WERI-Rb-1 (cell line): ENCODE measurements around the gene BCO1.

ENCODE experiments used
- DNase-seq: peaks from one replicate; pipeline ENCODE4 v3.0.0-alpha.2; 2020
- H3K27ac ChIP-seq: fragments of 250-450 bp; sonication (Bioruptor Pico); 2 replicates; pipeline ENCODE4 v1.5.1; 2020; ENCODE audit warnings: mild to moderate bottlenecking, moderate library complexity
- H3K27me3 ChIP-seq: fragments of 250-450 bp; sonication (Bioruptor Pico); 2 replicates; pipeline ENCODE4 v1.5.1; 2021; ENCODE audit warnings: mild to moderate bottlenecking, low read depth, moderate library complexity; ENCODE audit not compliant: insufficient read depth, severe bottlenecking
- H3K36me3 ChIP-seq: fragments of 250-450 bp; sonication (Bioruptor Pico); 2 replicates; pipeline ENCODE4 v1.5.1; 2020; ENCODE audit warnings: mild to moderate bottlenecking, moderate library complexity
- H3K4me3 ChIP-seq: 2 replicates; pipeline ENCODE4 v1.5.1; 2011; ENCODE audit warnings: low read depth, mild to moderate bottlenecking, control low read depth, low read length
- H3K9me3 ChIP-seq: fragments of 250-450 bp; sonication (Bioruptor Pico); 2 replicates; pipeline ENCODE4 v1.5.1; 2021; ENCODE audit warnings: mild to moderate bottlenecking, moderate library complexity; ENCODE audit not compliant: severe bottlenecking
- CTCF ChIP-seq: IDR thresholded peaks from 2 replicates; pipeline ENCODE4 v1.5.1; 2011; ENCODE audit warnings: low read depth, mild to moderate bottlenecking, control low read depth, inconsistent platforms, low read length

BCO1 gene

GRCh38 chr16:81316176-81316496 lies 77.6 kb downstream of the BCO1 start:
- Histone ChIP-seq H3K36me3 (no peaks in the 10 kb centered on the region), H3K27me3 (no peaks in the 10 kb centered on the region), H3K4me3 (peak overlapping the region; percentile 60; the same call in 1 of the 2 replicates), H3K9me3 (no peaks in the 10 kb centered on the region), H3K27ac (no peak overlapping the region)
- no peak for TF ChIP-seq CTCF
- DNase-seq: no peak

- TF ChIP-seq CTCF: no peak
- no peaks in the 10 kb centered on the region for H3K27me3 ChIP-seq
- DNase-seq: no peak
- H3K36me3 ChIP-seq: no peaks in the 10 kb centered on the region
- no peaks in the 10 kb centered on the region for H3K9me3 ChIP-seq
- no peak overlapping the region for H3K4me3 ChIP-seq
- H3K27ac ChIP-seq: no peak overlapping the region
Observed at GRCh38 chr16:81318711-81319110, 80.2 kb downstream of the BCO1 start.

GRCh38 chr16:81319221-81319912 lies 80.9 kb downstream of the BCO1 start:
- Histone ChIP-seq H3K27ac (no peak overlapping the region), H3K9me3 (no peaks in the 10 kb centered on the region), H3K4me3 (no peak overlapping the region), H3K27me3 (no peaks in the 10 kb centered on the region), H3K36me3 (no peaks in the 10 kb centered on the region)
- no peak for DNase-seq
- TF ChIP-seq CTCF: no peak

DNA sequence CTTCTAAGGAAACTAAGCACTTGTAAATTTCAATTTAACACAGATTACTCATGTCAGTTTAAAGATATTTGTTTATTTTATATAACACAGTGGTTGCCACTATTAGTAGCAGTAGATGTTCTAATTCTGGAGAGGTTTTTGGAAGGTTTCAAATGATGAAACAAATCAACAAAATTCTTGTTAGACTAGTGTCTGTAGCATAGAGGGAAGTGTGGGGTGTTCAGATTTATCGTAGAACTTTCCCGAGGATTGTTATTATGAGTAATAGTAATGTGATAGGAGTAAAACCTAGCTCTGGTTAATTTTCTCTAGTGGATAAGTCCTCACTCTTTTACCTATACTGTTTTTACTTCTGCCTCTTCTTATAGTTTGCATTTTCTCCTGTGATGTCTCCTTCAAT lies 82.5 kb downstream of the BCO1 start:
- DNase-seq: no peak
- Histone ChIP-seq H3K27me3 (no peaks in the 10 kb centered on the region), H3K9me3 (no peaks in the 10 kb centered on the region), H3K36me3 (no peaks in the 10 kb centered on the region), H3K27ac (no peak overlapping the region), H3K4me3 (no peak overlapping the region)
- no peak for TF ChIP-seq CTCF

GRCh38 chr16:81321536-81321935 lies 83.0 kb downstream of the BCO1 start:
- no peak overlapping the region for H3K4me3 ChIP-seq
- no peaks in the 10 kb centered on the region for H3K36me3 ChIP-seq
- no peak for DNase-seq
- TF ChIP-seq CTCF: no peak
- no peaks in the 10 kb centered on the region for H3K27me3 ChIP-seq
- no peaks in the 10 kb centered on the region for H3K9me3 ChIP-seq
- no peak overlapping the region for H3K27ac ChIP-seq

GRCh38 chr16:81324808-81325207 lies 86.3 kb downstream of the BCO1 start:
- Histone ChIP-seq H3K4me3 (no peak overlapping the region), H3K9me3 (no peaks in the 10 kb centered on the region), H3K27ac (no peak overlapping the region), H3K36me3 (no peaks in the 10 kb centered on the region), H3K27me3 (no peaks in the 10 kb centered on the region)
- no peak for DNase-seq
- TF ChIP-seq CTCF: no peak
